Right kidney (tissue), 1 donor: ENCODE results near the gene NCKAP5L.
A peak's percentile ranks its signal among the peaks of the same experiment; 100 is the strongest.
"Not testable (repeated sequence)": the region's sequence is repeated elsewhere in the genome, so short reads cannot be mapped to it uniquely, and the experiment has no call there.

Experiments
- DNase-seq: peaks from one replicate; pipeline ENCODE4 v3.0.0-alpha.2; 2016

NCKAP5L gene

GRCh38 chr12:49783917-49784676 lies 44.1 kb downstream of the NCKAP5L start:
- no peak for DNase-seq

GRCh38 chr12:49780914-49781313 lies 47.3 kb downstream of the NCKAP5L start:
- not testable (repeated sequence) for DNase-seq

DNA sequence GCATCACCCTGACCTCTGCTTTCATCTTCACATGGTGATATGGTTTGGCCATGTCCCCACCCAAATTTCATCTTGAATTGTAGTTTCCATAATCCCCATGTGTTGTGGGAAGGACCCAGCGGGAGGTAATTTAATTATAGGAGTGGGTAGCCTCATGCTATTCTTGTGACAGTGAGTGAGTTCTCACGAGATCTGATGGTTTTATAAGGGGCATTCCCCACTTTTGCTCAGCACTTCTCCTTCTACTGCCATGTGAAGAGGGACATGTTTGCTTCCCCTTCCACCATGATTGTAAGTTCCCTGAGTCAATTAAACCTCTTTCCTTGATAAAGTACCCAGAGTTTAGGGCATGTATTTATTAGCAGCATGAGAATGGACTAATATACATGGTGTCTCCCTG lies 48.6 kb downstream of the NCKAP5L start:
- DNase-seq, result no peak

DNA sequence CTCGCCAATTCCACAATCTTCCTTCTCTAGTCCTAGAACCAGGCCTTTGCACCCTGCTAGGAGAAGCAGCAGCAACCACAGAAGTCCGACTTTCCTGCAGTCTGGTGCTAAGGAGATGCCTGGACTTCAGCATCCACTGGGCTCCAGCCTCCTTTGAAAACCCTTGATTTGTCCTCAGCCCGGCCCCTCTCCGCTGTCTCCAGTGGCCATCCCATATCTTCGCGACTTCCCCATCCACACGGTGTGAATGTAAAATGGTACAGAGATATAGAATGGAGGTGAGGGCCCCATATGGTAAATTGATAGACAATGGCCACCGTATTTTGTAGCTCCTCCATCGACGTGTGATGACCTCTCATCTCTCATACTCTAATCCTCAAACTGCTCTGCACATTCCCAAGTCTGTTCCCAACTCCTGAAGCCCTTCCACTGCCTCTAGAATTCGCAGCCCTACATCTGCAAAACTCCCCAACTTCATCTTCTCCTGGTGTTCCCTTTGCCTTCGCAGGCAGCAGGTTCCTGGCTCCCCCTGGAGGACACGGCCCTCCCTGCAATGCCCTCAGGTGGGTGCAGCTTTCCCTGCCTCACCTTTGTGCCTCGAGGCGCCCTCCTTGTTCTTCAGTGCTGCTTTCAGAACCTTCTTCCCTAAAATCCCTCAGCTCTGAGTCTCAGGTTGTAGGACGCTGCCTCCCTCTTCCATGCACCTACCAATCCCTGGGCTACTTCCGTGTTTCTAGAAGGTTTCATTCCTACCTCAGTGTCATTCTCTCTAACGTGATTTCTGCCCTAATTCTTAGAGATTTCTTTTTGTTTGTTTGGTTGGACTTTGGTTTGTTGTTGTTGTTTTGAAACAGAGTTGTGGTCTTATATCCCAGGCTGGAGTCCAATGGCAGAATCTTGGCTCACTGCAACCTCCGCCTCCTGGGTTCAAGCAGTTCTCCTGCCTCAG lies 50.1 kb downstream of the NCKAP5L start:
- DNase-seq, result peak; percentile 39

DNA sequence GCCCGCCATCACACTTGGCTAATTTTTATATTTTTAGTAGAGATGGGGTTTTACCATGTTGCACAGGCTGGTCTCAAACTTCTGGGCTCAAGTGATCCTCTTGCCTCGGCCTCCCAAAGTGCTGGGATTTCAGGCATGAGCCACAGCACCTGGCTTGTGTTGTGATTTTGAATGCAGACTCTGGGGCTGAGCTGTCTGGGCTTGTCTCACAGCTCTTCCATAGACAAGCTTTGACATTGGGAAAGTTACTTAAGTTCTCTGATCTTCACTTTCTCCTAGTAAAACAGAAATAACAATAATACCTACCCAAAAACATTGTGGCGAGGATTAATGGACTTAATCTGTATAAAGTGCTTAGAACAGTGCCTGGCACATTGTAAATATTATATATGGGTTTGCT lies 50.9 kb downstream of the NCKAP5L start:
- DNase-seq, result no peak

GRCh38 chr12:49776858-49777257 lies 51.4 kb downstream of the NCKAP5L start:
- DNase-seq, result no peak

GRCh38 chr12:49776413-49776812 lies 51.8 kb downstream of the NCKAP5L start:
- DNase-seq, result peak; percentile 46

DNA sequence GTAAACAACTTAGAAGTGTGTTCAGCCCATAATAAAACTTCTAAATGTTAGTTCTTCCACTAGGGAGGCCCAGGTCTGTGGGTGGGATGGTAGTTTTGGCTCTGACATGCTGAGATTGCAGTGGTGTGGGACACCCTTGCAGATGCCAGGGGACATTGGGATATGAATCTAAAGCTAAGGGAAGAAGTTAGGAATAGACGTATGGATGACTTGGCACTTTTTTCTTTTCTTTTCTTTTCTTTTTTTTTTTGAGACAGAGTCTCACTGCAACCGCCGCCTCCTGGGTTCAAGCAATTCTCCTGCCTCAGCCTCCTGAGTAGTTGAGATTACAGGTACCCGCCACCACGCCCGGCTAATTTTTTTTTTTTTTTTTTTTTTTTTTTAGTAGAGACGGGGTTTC lies 55.1 kb downstream of the NCKAP5L start:
- not testable (repeated sequence) for DNase-seq

DNA sequence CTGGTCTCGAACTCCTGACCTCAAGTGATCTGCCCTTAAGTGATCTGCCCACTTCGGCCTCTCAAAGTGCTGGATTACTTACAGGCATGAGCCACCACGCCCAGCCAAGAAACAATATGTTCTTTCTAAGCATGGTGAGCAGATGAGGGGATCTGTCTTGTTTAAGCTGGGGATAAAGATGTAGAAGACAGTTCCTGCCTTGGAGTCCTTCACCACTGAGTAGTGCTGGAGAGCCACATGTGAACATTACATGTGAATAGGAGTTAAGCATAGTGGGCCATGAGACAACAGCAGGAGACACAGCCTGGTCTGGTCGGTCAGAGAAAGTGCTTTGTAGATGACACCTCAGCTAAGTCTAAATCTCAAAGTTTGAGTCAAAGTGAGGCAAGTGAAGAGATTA lies 60.9 kb downstream of the NCKAP5L start:
- DNase-seq, result no peak

DNA sequence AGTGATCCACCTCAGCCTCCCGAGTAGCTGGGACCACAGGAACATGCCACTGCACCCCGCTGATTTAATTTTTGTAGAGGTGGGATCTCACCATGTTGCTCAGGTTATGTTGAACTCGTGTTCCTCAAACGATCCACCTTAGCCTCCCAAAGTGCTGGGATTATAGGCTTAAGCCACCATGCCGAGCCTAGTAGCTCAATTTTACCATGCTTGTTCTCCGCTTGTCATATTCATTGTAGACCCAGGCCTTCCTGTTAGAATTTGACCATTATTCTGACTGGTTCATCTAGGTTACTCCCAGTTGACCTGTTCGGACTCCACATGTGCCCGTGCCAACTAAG lies 62.1 kb downstream of the NCKAP5L start:
- no peak for DNase-seq

GRCh38 chr12:49764126-49764525 lies 64.1 kb downstream of the NCKAP5L start:
- no peak for DNase-seq

- peak; percentile 32 for DNase-seq
Observed at GRCh38 chr12:49763006-49763591, 65.1 kb downstream of the NCKAP5L start.

DNA sequence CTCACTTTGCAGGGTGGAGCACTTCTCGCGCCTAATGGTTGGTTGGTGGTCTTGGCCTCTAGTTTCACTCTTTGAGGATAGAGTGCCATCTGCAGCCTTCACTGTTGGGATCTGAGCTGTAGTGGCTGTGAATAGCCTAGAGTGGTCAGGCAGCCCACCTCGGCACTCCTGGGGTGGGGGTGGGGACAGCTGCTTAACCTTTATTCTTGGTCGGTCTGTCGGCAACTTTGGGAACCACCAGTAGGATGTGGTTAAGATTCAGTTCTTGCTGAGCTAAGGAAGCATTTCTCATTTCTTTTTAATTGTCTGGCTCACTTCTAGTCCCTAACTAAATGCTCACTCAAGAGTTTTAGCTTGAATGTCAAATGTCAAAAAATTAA lies 65.8 kb downstream of the NCKAP5L start:
- no peak for DNase-seq

DNA sequence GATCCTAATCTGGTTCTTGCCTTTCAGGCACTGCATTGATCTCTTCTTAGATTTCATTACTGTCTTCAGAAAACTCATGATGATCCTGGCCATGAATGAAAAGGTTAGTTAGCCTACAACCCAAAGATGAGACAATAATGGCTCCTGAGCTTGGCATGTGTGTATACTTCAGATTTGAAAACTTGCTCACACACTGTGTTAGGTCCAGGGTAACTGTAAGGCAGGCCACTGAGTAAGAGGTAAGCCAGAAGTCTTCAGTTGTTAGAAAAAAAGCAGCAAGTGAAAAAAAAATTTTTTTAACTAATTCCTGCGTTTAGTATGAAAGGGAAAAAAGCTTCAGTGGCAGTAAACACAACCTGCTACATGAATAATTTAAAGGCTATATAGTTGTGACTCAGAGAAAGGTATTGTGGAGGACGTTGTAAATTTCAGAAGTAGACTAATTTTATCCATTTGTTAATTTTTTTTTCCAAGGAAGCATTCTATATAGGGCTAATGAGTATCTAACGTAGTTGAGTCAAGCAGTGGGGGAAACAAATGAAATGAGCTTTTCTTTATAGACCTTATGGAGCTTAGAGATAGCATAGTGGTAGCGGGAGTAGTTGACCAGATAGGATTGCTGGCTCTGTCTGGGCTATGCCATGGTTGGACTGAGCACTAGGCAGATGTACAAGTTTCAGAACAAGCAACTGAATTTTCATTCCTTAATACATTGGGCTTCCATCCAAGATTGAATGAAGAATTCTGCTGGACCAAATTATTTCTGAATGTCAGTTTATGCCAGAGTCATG lies 66.3 kb downstream of the NCKAP5L start:
- DNase-seq, result no peak

DNA sequence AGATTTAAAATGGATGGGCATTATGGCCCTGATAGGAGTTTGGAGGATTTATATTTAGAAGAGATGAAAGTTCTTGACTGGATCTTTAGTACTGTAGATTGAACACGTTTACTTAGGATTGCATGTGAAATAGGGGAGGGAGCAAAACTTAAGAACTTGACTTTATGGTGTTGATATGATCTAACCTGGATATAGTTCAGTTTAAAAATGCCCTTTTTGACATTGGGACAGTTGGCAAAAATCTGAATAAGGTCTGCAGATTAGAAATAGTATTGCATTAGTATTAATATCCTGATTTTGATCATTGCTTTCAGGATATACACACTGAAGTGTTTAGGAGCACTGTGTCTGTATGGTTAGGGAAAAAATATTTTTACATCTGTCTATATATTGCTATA lies 77.2 kb downstream of the NCKAP5L start:
- DNase-seq, result no peak

DNA sequence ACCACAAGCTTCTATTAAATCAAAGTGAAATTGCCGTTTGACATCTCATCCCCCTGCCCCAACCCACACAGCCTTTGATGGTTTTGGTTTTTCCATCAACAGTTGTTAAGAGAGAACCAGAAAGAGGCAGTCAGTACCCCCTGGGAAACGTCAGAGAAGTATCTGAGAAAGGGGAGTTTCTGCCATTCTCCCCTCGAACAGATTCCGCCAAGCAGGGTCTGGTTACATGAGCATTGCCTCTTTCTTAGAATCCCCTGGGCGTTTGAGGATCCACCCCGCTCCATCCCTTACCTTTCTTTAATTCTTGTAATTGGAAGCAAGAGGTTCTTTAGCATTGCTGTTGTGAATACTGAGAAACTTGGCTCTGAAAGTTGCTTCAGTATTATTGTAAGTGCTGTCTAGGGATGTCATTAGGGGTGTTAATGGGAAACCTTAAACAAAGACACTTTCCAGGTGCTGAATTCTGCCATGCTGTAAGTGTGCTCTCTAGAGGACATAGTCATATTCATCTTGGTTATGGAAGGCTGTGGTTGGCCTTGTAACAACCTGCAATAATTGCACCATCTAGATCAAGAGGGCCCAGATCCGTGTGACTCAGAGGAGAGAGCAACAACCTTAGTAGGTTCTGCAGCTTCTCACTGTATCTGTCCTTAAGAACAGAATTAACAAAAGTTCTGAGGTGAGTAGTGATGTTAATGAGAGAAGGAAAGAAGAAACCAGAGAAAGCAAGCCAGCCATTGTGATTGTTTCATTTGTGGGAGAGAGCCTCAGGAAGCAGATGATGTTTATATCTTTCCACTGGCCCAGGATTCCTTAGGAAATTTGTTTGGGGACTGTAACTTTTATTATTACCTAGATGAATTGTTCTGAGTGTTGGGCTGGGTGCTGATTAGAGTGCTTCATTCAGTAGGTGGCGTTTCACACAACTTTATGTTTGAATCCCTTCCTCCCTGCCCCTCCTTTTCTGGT lies 77.9 kb downstream of the NCKAP5L start:
- no peak for DNase-seq

GRCh38 chr12:49748800-49749199 lies 79.4 kb downstream of the NCKAP5L start:
- DNase-seq, result no peak

GRCh38 chr12:49748306-49748705 lies 79.9 kb downstream of the NCKAP5L start:
- DNase-seq, result no peak

DNA sequence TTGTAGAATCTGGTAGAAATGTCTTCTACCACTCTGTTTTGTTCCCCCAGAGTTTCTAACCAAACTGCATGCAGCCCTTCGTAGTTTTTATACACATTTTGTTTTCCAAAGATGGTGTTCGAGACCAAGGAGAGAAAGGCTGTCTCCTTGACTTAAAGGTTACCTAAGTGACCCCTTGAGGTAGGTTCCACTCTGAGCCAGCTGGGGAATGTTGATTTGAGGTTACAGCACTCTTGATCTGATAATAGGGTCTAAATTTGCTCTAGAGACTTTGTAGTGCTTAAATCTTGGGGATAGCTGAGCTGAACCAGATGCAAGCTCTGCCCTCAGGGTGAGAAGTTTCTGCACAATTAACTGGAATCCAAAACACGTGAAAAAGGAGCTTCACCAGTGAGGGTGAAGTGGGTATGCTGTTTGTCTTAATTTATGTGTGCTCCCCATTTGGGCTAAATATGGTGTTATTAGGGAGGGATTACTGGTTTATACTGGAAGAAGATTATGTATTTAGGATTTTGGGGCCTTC lies 83.8 kb downstream of the NCKAP5L start:
- DNase-seq, result no peak

- peak; percentile 75 for DNase-seq
Observed at GRCh38 chr12:49741882-49742620, 86.2 kb downstream of the NCKAP5L start.
